HUES64 (cell line): ENCODE measurements around the gene MYO5C.

Experiments
- H3K27ac ChIP-seq: 2 replicates; pipeline ENCODE4 v1.7.0; 2013; ENCODE audit warnings: low read depth, low read length, inconsistent platforms
- H3K27me3 ChIP-seq: 2 replicates; pipeline ENCODE4 v1.6.1; 2013; ENCODE audit warnings: mild to moderate bottlenecking, low read length; ENCODE audit not compliant: insufficient read depth
- H3K36me3 ChIP-seq: 2 replicates; pipeline ENCODE4 v1.6.1; 2013; ENCODE audit warnings: mild to moderate bottlenecking, low read length; ENCODE audit not compliant: insufficient read depth
- H3K4me1 ChIP-seq: 2 replicates; pipeline ENCODE4 v1.6.1; 2013; ENCODE audit warnings: mild to moderate bottlenecking, low read length, moderate library complexity; ENCODE audit not compliant: insufficient read depth
- H3K4me3 ChIP-seq: 2 replicates; pipeline ENCODE4 v1.5.1; 2013; ENCODE audit warnings: mild to moderate bottlenecking, low read length, moderate library complexity
- H3K9ac ChIP-seq: 2 replicates; pipeline ENCODE4 v1.6.1; 2013; ENCODE audit warnings: mild to moderate bottlenecking, low read depth, low read length
- H3K9me3 ChIP-seq: 2 replicates; pipeline ENCODE4 v1.6.1; 2013; ENCODE audit warnings: low read depth, low read length; ENCODE audit not compliant: insufficient read depth
- WGBS: fragments of 150-250, 120-280 bp; methylation state at CpG from one replicate; pipeline ENCODE4 v1.1.7; 2013; ENCODE audit warnings: missing lambda C conversion rate; 5-methylcytosine and 5-hydroxymethylcytosine counted together

MYO5C gene

GRCh38 chr15:52164631-52165265 lies 130.9 kb downstream of the MYO5C start:
- Histone ChIP-seq H3K9ac (no peak overlapping the region), H3K4me3 (no peak overlapping the region)
- WGBS, result 92% methylated on average over 1 of the region's 2 CpGs

GRCh38 chr15:52163321-52164190 lies 132.0 kb downstream of the MYO5C start:
- H3K27ac ChIP-seq, result no peak overlapping the region

More at GRCh38 chr15:52164631-52165265, 130.9 kb downstream of the MYO5C start:
- Histone ChIP-seq H3K4me1 (no peaks in the 10 kb centered on the region), H3K36me3 (no peaks in the 10 kb centered on the region), H3K9me3 (no peaks in the 10 kb centered on the region), H3K27me3 (no peaks in the 10 kb centered on the region), H3K27ac (no peak overlapping the region)

DNA sequence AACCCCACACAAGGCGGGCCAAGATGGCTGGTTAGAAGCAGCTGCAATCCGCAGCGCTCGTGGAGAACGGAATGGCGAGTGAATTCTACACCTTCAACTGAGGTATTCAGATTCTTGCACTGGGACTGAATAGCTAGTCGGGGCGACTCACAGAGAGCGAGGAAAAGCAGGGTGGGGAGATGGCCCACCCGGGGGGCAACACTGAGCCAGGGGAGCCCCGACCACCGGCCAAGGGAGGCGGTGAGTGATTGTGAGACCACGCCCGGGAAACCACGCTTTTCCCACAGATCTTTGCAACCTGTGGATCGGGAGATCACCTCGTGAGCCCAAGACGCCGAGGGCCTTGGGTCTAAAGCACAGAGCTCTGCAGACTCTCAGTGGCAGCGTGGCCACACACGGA lies 132.7 kb downstream of the MYO5C start:
- H3K4me1 ChIP-seq, result no peaks in the 10 kb centered on the region
- 89% methylated on average over 22 of the region's 22 CpGs for WGBS
- no peaks in the 10 kb centered on the region for H3K9me3 ChIP-seq
- no peak overlapping the region for H3K27ac ChIP-seq
- no peaks in the 10 kb centered on the region for H3K27me3 ChIP-seq
- no peak overlapping the region for H3K4me3 ChIP-seq
- H3K9ac ChIP-seq, result no peak overlapping the region
- H3K36me3 ChIP-seq, result no peaks in the 10 kb centered on the region

More at GRCh38 chr15:52163321-52164190, 132.0 kb downstream of the MYO5C start:
- WGBS, result 90% methylated on average over 19 of the region's 19 CpGs
- Histone ChIP-seq H3K9me3 (no peaks in the 10 kb centered on the region), H3K9ac (no peak overlapping the region), H3K4me3 (no peak overlapping the region), H3K4me1 (no peaks in the 10 kb centered on the region), H3K36me3 (no peaks in the 10 kb centered on the region), H3K27me3 (no peaks in the 10 kb centered on the region)

GRCh38 chr15:52162260-52162659 lies 133.3 kb downstream of the MYO5C start:
- Histone ChIP-seq H3K27ac (no peak overlapping the region), H3K36me3 (no peaks in the 10 kb centered on the region), H3K4me3 (no peak overlapping the region), H3K9ac (no peak overlapping the region), H3K4me1 (no peaks in the 10 kb centered on the region), H3K27me3 (no peaks in the 10 kb centered on the region), H3K9me3 (no peaks in the 10 kb centered on the region)
- 95% methylated on average over 4 of the region's 4 CpGs for WGBS

- Histone ChIP-seq H3K4me3 (no peak overlapping the region), H3K4me1 (no peaks in the 10 kb centered on the region), H3K36me3 (no peaks in the 10 kb centered on the region), H3K27ac (no peak overlapping the region), H3K27me3 (no peaks in the 10 kb centered on the region), H3K9me3 (no peaks in the 10 kb centered on the region), H3K9ac (no peak overlapping the region)
- WGBS, result 97% methylated on average over 13 of the region's 13 CpGs
These were observed 134.1 kb downstream of the MYO5C start for GRCh38 chr15:52161406-52161966.

DNA sequence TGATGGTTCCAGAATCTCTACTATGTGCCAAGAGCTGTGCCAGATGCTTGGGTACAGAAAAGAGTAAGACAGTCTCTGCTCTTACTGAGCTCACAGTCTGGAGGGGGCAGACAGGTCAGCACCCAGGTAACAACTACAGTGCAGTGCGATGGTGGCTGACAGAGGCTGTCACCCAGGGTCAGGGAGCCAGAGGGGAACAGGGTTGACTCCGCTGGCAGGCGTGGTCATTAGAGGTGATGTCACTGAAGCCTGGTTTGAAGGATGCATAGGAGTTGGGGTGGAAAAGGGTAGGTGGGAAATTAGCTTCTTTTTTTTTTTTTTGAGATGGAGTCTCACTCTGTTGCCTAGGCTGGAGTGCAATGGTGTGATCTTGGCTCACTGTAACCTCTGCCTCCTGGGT lies 136.0 kb downstream of the MYO5C start:
- Histone ChIP-seq H3K4me3 (no peak overlapping the region), H3K4me1 (no peaks in the 10 kb centered on the region), H3K9me3 (no peaks in the 10 kb centered on the region), H3K36me3 (no peaks in the 10 kb centered on the region), H3K9ac (no peak overlapping the region), H3K27ac (no peak overlapping the region), H3K27me3 (no peaks in the 10 kb centered on the region)
- 93% methylated on average over 3 of the region's 3 CpGs for WGBS

- H3K9me3 ChIP-seq, result no peaks in the 10 kb centered on the region
- 97% methylated on average over 10 of the region's 10 CpGs for WGBS
- 0 out of 2 replicates have a peak, but pooled peaks cover under 1% of the 10 kb centered on the region for H3K36me3 ChIP-seq
These were observed 137.4 kb downstream of the MYO5C start for GRCh38 chr15:52158084-52158765.

GRCh38 chr15:52155878-52156277 lies 139.7 kb downstream of the MYO5C start:
- 90% methylated on average over 1 of the region's 2 CpGs for WGBS
- Histone ChIP-seq H3K36me3 (peaks cover 8% of the 10 kb centered on the region; the same call in 1 of the 2 replicates), H3K4me3 (no peak overlapping the region), H3K27ac (no peak overlapping the region), H3K27me3 (no peaks in the 10 kb centered on the region), H3K9me3 (no peaks in the 10 kb centered on the region), H3K9ac (no peak overlapping the region), H3K4me1 (no peaks in the 10 kb centered on the region)

More at GRCh38 chr15:52158084-52158765, 137.4 kb downstream of the MYO5C start:
- Histone ChIP-seq H3K27me3 (no peaks in the 10 kb centered on the region), H3K9ac (no peak overlapping the region), H3K4me3 (no peak overlapping the region), H3K27ac (no peak overlapping the region), H3K4me1 (no peaks in the 10 kb centered on the region)

DNA sequence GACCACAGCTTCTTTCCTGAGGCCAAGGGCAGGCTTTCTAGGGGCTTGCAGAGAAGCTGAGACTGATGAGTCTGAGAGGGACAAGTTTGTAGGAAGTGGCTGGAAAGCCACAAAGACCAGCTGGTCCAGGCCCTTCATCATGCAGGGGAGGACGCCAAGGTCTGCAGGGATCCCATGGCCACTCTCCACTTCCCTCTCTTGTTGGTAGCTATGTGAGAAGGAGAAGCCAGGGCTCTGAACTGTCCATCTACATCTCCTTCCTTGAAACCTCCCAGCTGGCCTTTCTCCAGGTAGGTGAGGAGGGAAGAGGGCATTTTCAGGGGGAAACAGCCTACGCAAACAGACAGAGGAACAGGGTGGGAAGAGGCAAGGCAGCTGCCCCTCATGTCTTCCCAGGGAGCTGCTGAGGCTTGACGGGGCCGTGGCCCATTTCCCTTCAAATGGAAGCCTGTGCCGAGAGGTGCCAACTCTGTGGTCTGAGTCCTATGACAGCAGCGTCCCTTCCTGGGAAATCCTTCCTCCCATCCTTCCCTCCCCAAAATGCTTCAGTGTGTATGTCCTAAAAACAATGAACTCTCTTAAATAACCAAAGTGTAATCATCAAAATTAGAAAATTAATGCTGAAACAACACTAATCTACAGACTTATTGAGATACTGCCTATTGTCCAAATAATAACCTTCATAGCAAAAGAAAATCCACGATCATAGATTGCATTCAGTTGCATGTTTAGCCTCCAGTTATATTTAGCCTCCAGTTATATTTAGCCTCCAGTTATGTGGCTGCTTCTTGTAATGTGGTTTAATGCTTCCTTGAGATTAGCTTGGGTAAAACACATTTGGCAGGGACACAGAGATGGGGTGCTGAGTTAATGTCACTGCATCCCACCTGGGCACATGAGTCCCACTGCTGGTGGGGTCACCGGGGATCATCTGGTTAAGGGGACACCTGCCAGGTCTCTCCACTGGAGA lies 140.4 kb downstream of the MYO5C start:
- no peaks in the 10 kb centered on the region for H3K9me3 ChIP-seq
- no peak overlapping the region for H3K27ac ChIP-seq

More for the DNA sequence above, 140.4 kb downstream of the MYO5C start:
- 87% methylated on average over 8 of the region's 8 CpGs for WGBS
- H3K9ac ChIP-seq, result no peak overlapping the region
- peaks cover 8% of the 10 kb centered on the region; the same call in 1 of the 2 replicates for H3K36me3 ChIP-seq
- no peaks in the 10 kb centered on the region for H3K4me1 ChIP-seq
- no peaks in the 10 kb centered on the region for H3K27me3 ChIP-seq
- H3K4me3 ChIP-seq, result no peak overlapping the region
